Stomach (tissue), 9 donors: ENCODE measurements around the gene WBP1. TPM values are rescaled to one million over a fixed set of nuclear protein-coding genes. Genes with fewer than 3 reads are reported as not detected.

ENCODE experiments used
- DNase-seq, 2 donors: peaks; one replicate each; pipeline versions ENCODE4 v3.0.0 to v3.0.0-alpha.2; 2013 to 2019
- H3K27ac ChIP-seq, 5 donors: fragments of 200-600 bp in 4 of 5; sonication (generic) in 4 of 5; one replicate each; pipeline ENCODE4 v1.5.1; 2013 to 2019; ENCODE audit warnings: mild to moderate bottlenecking in 1 of 5, moderate library complexity in 1 of 5
- H3K27me3 ChIP-seq, 3 donors: fragments of 200-600 bp; sonication (generic); one replicate each; pipeline ENCODE4 v1.5.1; 2017 to 2019; ENCODE audit warnings: mixed run types in 1 of 3
- H3K36me3 ChIP-seq, 4 donors: fragments of 200-600 bp; sonication (generic); 1 replicate in 3 of 4; 2 replicates in 1 of 4; pipeline ENCODE4 v1.5.1; 2016 to 2019
- H3K4me1 ChIP-seq, 4 donors: fragments of 200-600 bp; sonication (generic); one replicate each; pipeline ENCODE4 v1.5.1; 2016 to 2019
- H3K4me3 ChIP-seq, 4 donors: fragments of 200-600 bp; sonication (generic) in 3 of 4; one replicate each; pipeline ENCODE4 v1.5.1; 2016 to 2019; ENCODE audit warnings: mild to moderate bottlenecking in 1 of 4
- H3K9me3 ChIP-seq, 4 donors: fragments of 200-600 bp; sonication (generic); one replicate each; pipeline ENCODE4 v1.5.1; 2016 to 2019
- CTCF ChIP-seq, 7 experiments: fragments of 450-650 bp in 4 of 7; fragments of 200-600 bp in 3 of 7; sonication (generic) in 3 of 7; IDR thresholded peaks; one replicate each; pipeline ENCODE4 v1.5.1; 2016 to 2019; ENCODE audit warnings: antibody characterized with exemption in 7 of 7, control low read depth in 2 of 7, mild to moderate bottlenecking in 1 of 7
- EP300 ChIP-seq: sonication (generic); formaldehyde crosslinking; IDR thresholded peaks from one replicate; pipeline ENCODE4 v1.6.1; 2017; ENCODE audit warnings: antibody characterized with exemption
- POLR2A ChIP-seq, 4 donors: fragments of 450-650 bp; IDR thresholded peaks; one replicate each; pipeline ENCODE4 v1.6.1; 2016; ENCODE audit warnings: antibody characterized with exemption in 4 of 4, control low read depth in 2 of 4, mild to moderate bottlenecking in 1 of 4, moderate library complexity in 1 of 4
- POLR2AphosphoS5 ChIP-seq, 3 donors: sonication (generic); formaldehyde crosslinking; IDR thresholded peaks; one replicate each; pipeline ENCODE4 v1.6.1; 2016; ENCODE audit warnings: antibody characterized with exemption in 3 of 3
- WGBS, 5 donors: extraction: QIAGEN DNeasy Blood & Tissue Kit in 3 of 5; methylation state at CpG; one replicate each; pipeline versions ENCODE4 v1.1.5 to v1.1.7; 2013 to 2018; 5-methylcytosine and 5-hydroxymethylcytosine counted together
- intact Hi-C: fragments of 100-400 bp; cut with DNase I; formaldehyde crosslinking; loops from one replicate; pipeline ENCODE4 v1.15.1; 2023; ENCODE audit warnings: low total_unique reads
- polyA plus RNA-seq, 3 donors: library from polyadenylated mRNA; stranded (reverse); fragments of 200-250 nt; gene quantifications; one replicate each; pipeline ENCODE4 v1.2.3, GENCODE V29; 2013
- total RNA-seq, 5 donors: library from RNA; depleted of rRNA; stranded (reverse); fragments of >200 nt; gene quantifications; one replicate each; pipeline versions ENCODE4 v1.1.0 to v1.2.3, GENCODE V29; 2014 to 2016
- donor health status: healthy with polysubstance abuse.
- donor health status: Bipolar disorder and iron deficiency.
- donor health status: healthy.

The WBP1 gene
- total and polyA plus RNA-seq, 8 donors = 1.8 to 82.4 (median 49.3) TPM

GRCh38 chr2:74507926-74508520 is 49.8 kb downstream of the WBP1 start:
- Histone ChIP-seq H3K9me3 (no peaks in the 10 kb centered on the region), H3K27me3 (peaks cover 5 to 54% (median 24%) of the 10 kb centered on the region in 3 donors), H3K27ac (peak overlapping the region; percentile 95 to 99 (median 98)), H3K4me1 (peaks cover 43 to 52% (median 49%) of the 10 kb centered on the region in 4 donors), H3K36me3 (peaks cover 6 to 22% (median 17%) of the 10 kb centered on the region in 4 donors), H3K4me3 (peak overlapping the region; percentile 67 to 77 (median 70))
- intact Hi-C loops = no loop called here
- TF ChIP-seq POLR2A (IDR thresholded peaks at IDR 0.05) (no peak), EP300 (no peak), CTCF (IDR thresholded peaks at IDR 0.05) (no peak), POLR2AphosphoS5 (IDR thresholded peaks at IDR 0.05) (no peak)
- peak in 1 of 2 donors; percentile 74 for DNase-seq
- 10 to 20% (median 12%) methylated on average over 27 to 38 of the region's 38 CpGs for WGBS, 5 donors

GRCh38 chr2:74510272-74510671 is 52.0 kb downstream of the WBP1 start:
- no peak overlapping the region for H3K27ac ChIP-seq
- peaks cover 27 to 65% (median 46%) of the 10 kb centered on the region in 3 donors for H3K27me3 ChIP-seq
- H3K36me3 ChIP-seq = peaks cover 3 to 12% (median 9%) of the 10 kb centered on the region in 4 donors
- H3K9me3 ChIP-seq = no peaks in the 10 kb centered on the region
- WGBS, 5 donors = 67 to 87% (median 81%) methylated on average over 4 of the region's 4 CpGs
- peaks cover 43 to 52% (median 48%) of the 10 kb centered on the region in 4 donors for H3K4me1 ChIP-seq
- TF ChIP-seq EP300 (no peak), POLR2A (IDR thresholded peaks at IDR 0.05) (no peak), CTCF (IDR thresholded peaks at IDR 0.05) (no peak), POLR2AphosphoS5 (IDR thresholded peaks at IDR 0.05) (no peak)
- no peak for DNase-seq
- intact Hi-C loops = no loop called here
- H3K4me3 ChIP-seq = no peak overlapping the region

Other genes with a start within 250 kb of the WBP1 start
- 1 to 10 TPM in 3 of 5 donors, under 1 TPM in 1, not detected in 1; 0.58 to 4.8 (median 3.2) TPM for gene SLC4A5, start 115.0 kb upstream of the WBP1 start, total RNA-seq
- under 1 TPM; 0.12 to 0.46 (median 0.38) TPM for gene SLC4A5, start 115.0 kb upstream of the WBP1 start, polyA plus RNA-seq
- gene DCTN1, start 78.1 kb upstream of the WBP1 start, total RNA-seq = 100 to 1,000 TPM in 3 of 5 donors, 10 to 100 TPM in 2; 71.2 to 181 (median 122) TPM
- gene DCTN1, start 78.1 kb upstream of the WBP1 start, polyA plus RNA-seq = 10 to 100 TPM; 65.8 to 92.6 (median 83.5) TPM
- 1 to 10 TPM in 2 of 5 donors, not detected in 3; 2.7 to 3.5 TPM for gene C2orf81, start 36.8 kb upstream of the WBP1 start, total RNA-seq
- 1 to 10 TPM; 1.7 to 2.2 (median 2.1) TPM for gene C2orf81, start 36.8 kb upstream of the WBP1 start, polyA plus RNA-seq
- 1 to 10 TPM in 4 of 5 donors, not detected in 1; 3.5 to 9.8 (median 7.3) TPM for gene WDR54, start 36.7 kb upstream of the WBP1 start, total RNA-seq
- 10 to 100 TPM; 10.5 to 12.8 (median 12.5) TPM for gene WDR54, start 36.7 kb upstream of the WBP1 start, polyA plus RNA-seq
- 100 to 1,000 TPM in 2 of 5 donors, 10 to 100 TPM in 3; 16.5 to 125 (median 27.4) TPM for gene RTKN, start 16.5 kb upstream of the WBP1 start, total RNA-seq
- gene RTKN, start 16.5 kb upstream of the WBP1 start, polyA plus RNA-seq = 10 to 100 TPM; 10.8 to 27.3 (median 23.2) TPM
- gene INO80B, start 3.4 kb upstream of the WBP1 start, total RNA-seq = 10 to 100 TPM in 2 of 5 donors, 1 to 10 TPM in 2, not detected in 1; 4.7 to 44.5 (median 11.1) TPM
- gene INO80B, start 3.4 kb upstream of the WBP1 start, polyA plus RNA-seq = 10 to 100 TPM; 32.2 to 52.2 (median 51.9) TPM
- 100 to 1,000 TPM in 1 of 5 donors, 10 to 100 TPM in 4; 17.5 to 130 (median 65.8) TPM for gene MOGS, start 6.9 kb downstream of the WBP1 start, total RNA-seq
- 10 to 100 TPM; 15.6 to 32.2 (median 30.4) TPM for gene MOGS, start 6.9 kb downstream of the WBP1 start, polyA plus RNA-seq
- 100 to 1,000 TPM in 2 of 5 donors, 10 to 100 TPM in 2, 1 to 10 TPM in 1; 4.6 to 335 (median 18.0) TPM for gene MRPL53, start 14.2 kb downstream of the WBP1 start, total RNA-seq
- 100 to 1,000 TPM in 1 of 3 donors, 10 to 100 TPM in 2; 74.0 to 108 (median 88.6) TPM for gene MRPL53, start 14.2 kb downstream of the WBP1 start, polyA plus RNA-seq
- gene CCDC142, start 24.6 kb downstream of the WBP1 start, total RNA-seq = 10 to 100 TPM; 19.1 to 78.2 (median 51.3) TPM
- gene CCDC142, start 24.6 kb downstream of the WBP1 start, polyA plus RNA-seq = 1 to 10 TPM; 3.2 to 3.4 (median 3.2) TPM
- 10 to 100 TPM in 4 of 5 donors, 1 to 10 TPM in 1; 4.7 to 91.2 (median 20.5) TPM for gene TTC31, start 24.6 kb downstream of the WBP1 start, total RNA-seq
- gene TTC31, start 24.6 kb downstream of the WBP1 start, polyA plus RNA-seq = 10 to 100 TPM; 10.5 to 11.4 (median 10.8) TPM
- gene LBX2, start 41.2 kb downstream of the WBP1 start, total RNA-seq = 1 to 10 TPM in 2 of 5 donors, not detected in 3; 1.1 to 2.6 TPM
- gene LBX2, start 41.2 kb downstream of the WBP1 start, polyA plus RNA-seq = 1 to 10 TPM; 1.1 to 2.3 (median 1.2) TPM
- 10 to 100 TPM in 2 of 5 donors, 1 to 10 TPM in 3; 1.9 to 49.6 (median 6.4) TPM for gene PCGF1, start 49.3 kb downstream of the WBP1 start, total RNA-seq
- gene PCGF1, start 49.3 kb downstream of the WBP1 start, polyA plus RNA-seq = 10 to 100 TPM; 14.7 to 20.8 (median 18.1) TPM
- gene TLX2, start 56.0 kb downstream of the WBP1 start, total RNA-seq = under 1 TPM in 1 of 5 donors, not detected in 4; 0.73 TPM
- gene TLX2, start 56.0 kb downstream of the WBP1 start, polyA plus RNA-seq = under 1 TPM in 1 of 3 donors, not detected in 2; 0.28 TPM
- gene DQX1, start 67.8 kb downstream of the WBP1 start, total RNA-seq = 10 to 100 TPM in 4 of 5 donors, 1 to 10 TPM in 1; 6.6 to 42.6 (median 22.8) TPM
- gene DQX1, start 67.8 kb downstream of the WBP1 start, polyA plus RNA-seq = 1 to 10 TPM; 2.1 to 5.3 (median 4.1) TPM
- gene AUP1, start 71.3 kb downstream of the WBP1 start, total RNA-seq = 100 to 1,000 TPM in 4 of 5 donors, 10 to 100 TPM in 1; 74.4 to 244 (median 173) TPM
- 100 to 1,000 TPM in 2 of 3 donors, 10 to 100 TPM in 1; 97.9 to 235 (median 139) TPM for gene AUP1, start 71.3 kb downstream of the WBP1 start, polyA plus RNA-seq
- 10 to 100 TPM in 4 of 5 donors, 1 to 10 TPM in 1; 7.6 to 60.0 (median 23.7) TPM for gene HTRA2, start 71.5 kb downstream of the WBP1 start, total RNA-seq
- gene HTRA2, start 71.5 kb downstream of the WBP1 start, polyA plus RNA-seq = 10 to 100 TPM; 24.4 to 31.2 (median 25.5) TPM
- 10 to 100 TPM in 2 of 5 donors, 1 to 10 TPM in 2, under 1 TPM in 1; 0.89 to 49.0 (median 5.0) TPM for gene LOXL3, start 95.5 kb downstream of the WBP1 start, total RNA-seq
- 1 to 10 TPM in 2 of 3 donors, under 1 TPM in 1; 0.76 to 1.6 (median 1.1) TPM for gene LOXL3, start 95.5 kb downstream of the WBP1 start, polyA plus RNA-seq
- gene DOK1, start 96.3 kb downstream of the WBP1 start, total RNA-seq = 10 to 100 TPM in 3 of 5 donors, 1 to 10 TPM in 2; 5.9 to 89.3 (median 12.2) TPM
- 10 to 100 TPM in 2 of 3 donors, 1 to 10 TPM in 1; 8.8 to 17.7 (median 17.4) TPM for gene DOK1, start 96.3 kb downstream of the WBP1 start, polyA plus RNA-seq
- gene M1AP, start 189.9 kb downstream of the WBP1 start, total RNA-seq = 10 to 100 TPM in 1 of 5 donors, 1 to 10 TPM in 1, under 1 TPM in 1, not detected in 2; 0.18 to 27.1 (median 3.5) TPM
- under 1 TPM in 2 of 3 donors, not detected in 1; 0.20 to 0.31 TPM for gene M1AP, start 189.9 kb downstream of the WBP1 start, polyA plus RNA-seq
- gene SEMA4F, start 195.8 kb downstream of the WBP1 start, total RNA-seq = 10 to 100 TPM in 2 of 5 donors, 1 to 10 TPM in 3; 2.6 to 65.3 (median 4.2) TPM
- 1 to 10 TPM in 1 of 3 donors, under 1 TPM in 2; 0.46 to 1.6 (median 0.98) TPM for gene SEMA4F, start 195.8 kb downstream of the WBP1 start, polyA plus RNA-seq